HFF-Myc (cell line): ENCODE results near the gene ETV4.

Experiments
- DNase-seq: peaks from one replicate; pipeline ENCODE4 v3.0.0-alpha.2; 2011; ENCODE audit warnings: low read depth; ENCODE audit errors: extremely low read depth
- H3K4me3 ChIP-seq: replicated peaks from 2 replicates; pipeline ENCODE4 v1.5.1; 2011; ENCODE audit warnings: low read depth, mild to moderate bottlenecking, control low read depth, low read length
- CTCF ChIP-seq: IDR thresholded peaks from 2 replicates; pipeline ENCODE4 v1.5.1; 2012; ENCODE audit warnings: mild to moderate bottlenecking, low read depth, low read length, control low read depth; ENCODE audit errors: missing control alignments

Gene ETV4

DNA sequence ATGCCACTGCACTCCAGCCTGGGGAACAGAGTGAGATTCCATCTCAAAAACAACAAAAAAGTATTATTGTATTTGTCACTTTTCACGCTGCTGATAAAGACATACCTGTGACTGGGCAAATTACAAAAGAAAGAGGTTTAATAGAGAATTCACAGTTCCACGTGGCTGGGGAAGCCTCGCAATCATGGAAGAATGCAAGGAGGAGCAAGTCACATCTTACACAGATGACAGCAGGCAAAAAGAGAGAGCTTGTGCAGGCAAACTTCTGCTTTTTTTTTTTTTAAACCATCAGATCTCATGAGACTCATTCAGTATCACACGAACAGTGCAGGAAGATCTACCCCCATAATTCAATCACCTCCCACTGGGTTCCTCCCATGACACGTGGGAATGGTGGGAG lies 41.5 kb upstream of the ETV4 start:
- no peak for DNase-seq
- no peak overlapping the region for H3K4me3 ChIP-seq
- no peak for TF ChIP-seq CTCF

- no peak for DNase-seq
- no peak overlapping the region for H3K4me3 ChIP-seq
- no peak for TF ChIP-seq CTCF
Observed at GRCh38 chr17:43584666-43585102, 38.5 kb upstream of the ETV4 start.

- no peak overlapping the region for H3K4me3 ChIP-seq
- no peak for DNase-seq
- no peak for TF ChIP-seq CTCF
Observed at GRCh38 chr17:43583332-43583731, 37.2 kb upstream of the ETV4 start.

- H3K4me3 ChIP-seq, result no peak overlapping the region
- no peak for TF ChIP-seq CTCF
- no peak for DNase-seq
Observed at GRCh38 chr17:43581613-43582012, 35.5 kb upstream of the ETV4 start.

DNA sequence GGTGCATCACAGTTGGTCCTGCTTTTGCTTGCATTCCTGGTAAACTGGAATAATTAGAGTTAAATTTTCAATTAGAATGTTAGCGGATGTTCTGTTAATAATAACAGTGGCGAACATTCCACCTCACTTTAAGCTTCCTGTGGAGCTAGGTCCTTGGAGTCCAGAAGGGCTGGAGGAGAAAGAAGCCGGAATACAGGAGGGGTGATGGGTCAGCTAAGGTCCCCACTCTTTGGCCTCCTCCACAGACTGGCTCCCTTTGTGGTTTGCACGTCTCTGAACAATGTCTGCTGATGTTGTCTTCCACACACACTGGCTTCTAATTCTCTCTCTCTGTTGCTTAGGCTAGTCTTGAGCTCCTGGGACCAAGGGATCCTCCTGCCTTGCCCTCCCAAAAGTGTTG lies 35.0 kb upstream of the ETV4 start:
- no peak overlapping the region for H3K4me3 ChIP-seq
- TF ChIP-seq CTCF, result no peak
- DNase-seq, result no peak

DNA sequence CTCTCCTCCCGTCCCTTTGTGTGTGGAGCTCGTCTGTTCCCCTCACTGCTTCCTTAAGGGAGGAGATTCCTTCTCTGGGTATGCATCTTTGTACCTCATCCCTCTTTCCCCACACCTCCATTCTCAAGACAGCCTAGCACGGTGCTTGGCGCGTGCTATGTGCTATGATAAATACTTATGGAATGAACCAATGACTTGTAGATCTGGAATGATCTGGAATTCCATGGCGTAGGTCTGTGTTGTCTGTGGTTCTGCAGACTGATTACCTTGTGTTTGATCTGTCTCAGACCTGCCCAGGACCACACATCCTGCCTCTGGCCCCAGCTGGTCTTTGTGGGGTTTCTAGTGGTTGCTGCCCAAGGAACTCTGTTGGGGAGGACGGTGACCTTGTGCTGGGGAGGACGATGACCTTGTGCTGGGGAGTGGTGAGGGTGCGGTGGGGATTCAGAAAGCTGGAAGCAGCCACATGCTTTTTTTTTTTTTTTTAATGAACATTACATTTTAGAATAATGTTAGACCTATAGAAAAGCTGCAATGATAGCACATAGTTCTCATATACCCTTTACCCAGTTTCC lies 33.5 kb upstream of the ETV4 start:
- no peak for TF ChIP-seq CTCF
- DNase-seq, result peak; percentile 52

More for the DNA sequence above, 33.5 kb upstream of the ETV4 start:
- no peak overlapping the region for H3K4me3 ChIP-seq
